ENCODE measurements around the gene CASK. TPM values are rescaled to one million over a fixed set of nuclear protein-coding genes. Genes with fewer than 3 reads are reported as not detected.
A peak's percentile ranks its signal among the peaks of the same experiment; 100 is the strongest.
"Not testable (repeated sequence)": the region's sequence is repeated elsewhere in the genome, so short reads cannot be mapped to it uniquely, and the experiment has no call there.

Gene CASK
- total and polyA plus RNA-seq, 4 donors, result 10.6 to 51.1 (median 26.0) TPM

DNA sequence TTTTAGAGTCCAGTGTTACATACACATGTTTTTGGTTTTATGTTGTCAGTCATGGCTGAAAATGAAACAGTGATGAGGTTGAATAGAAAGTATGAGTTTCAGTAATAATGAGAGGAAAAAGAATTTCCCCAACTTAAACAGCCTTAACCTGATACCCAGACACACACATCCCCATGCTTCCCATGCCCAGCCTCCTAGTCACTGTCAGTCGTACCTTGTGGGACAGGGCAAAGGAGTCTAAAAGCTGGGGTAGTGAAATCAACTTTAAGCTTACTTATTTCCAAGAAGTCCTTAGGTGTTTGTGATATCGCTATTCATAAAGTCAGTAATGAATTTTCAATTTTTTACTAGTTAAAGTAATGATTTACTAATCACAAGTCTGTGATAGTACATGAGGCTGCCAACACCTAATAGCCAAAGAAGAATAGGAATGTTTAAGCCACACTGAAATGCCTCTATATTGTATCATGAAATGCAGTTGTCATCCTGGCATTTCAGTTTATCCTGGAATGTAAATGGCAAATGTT lies 258.9 kb downstream of the CASK start:
- no peaks in the 10 kb centered on the region for H3K9me3 ChIP-seq (ENCODE audit: control insufficient read depth, low read length)
- H3K27ac ChIP-seq (ENCODE audit: low read depth in 1 of 2, low read length in 2 of 2), result peak overlapping the region; percentile 51 to 60
- peaks cover 2 to 3% of the 10 kb centered on the region in 2 donors for H3K4me1 ChIP-seq (ENCODE audit: control insufficient read depth in 1 of 2, insufficient read depth in 2 of 2, low read length in 2 of 2)
- H3K36me3 ChIP-seq (ENCODE audit: control insufficient read depth in 1 of 2, insufficient read depth in 2 of 2, low read length in 1 of 2), result no peaks in the 10 kb centered on the region
- ATAC-seq (ENCODE audit: low FRiP score), result no peak
- H3K27me3 ChIP-seq (ENCODE audit: control insufficient read depth in 1 of 2, insufficient read depth in 2 of 2, low read length in 1 of 2), result no peaks in the 10 kb centered on the region
- no peak for DNase-seq
- intact Hi-C loops (cut with DNase I), result no loop called here
- 72 to 76% methylated on average over 2 of the region's 2 CpGs for WGBS, 2 donors
- H3K4me3 ChIP-seq (ENCODE audit: low read length in 2 of 2), result no peak overlapping the region

DNA sequence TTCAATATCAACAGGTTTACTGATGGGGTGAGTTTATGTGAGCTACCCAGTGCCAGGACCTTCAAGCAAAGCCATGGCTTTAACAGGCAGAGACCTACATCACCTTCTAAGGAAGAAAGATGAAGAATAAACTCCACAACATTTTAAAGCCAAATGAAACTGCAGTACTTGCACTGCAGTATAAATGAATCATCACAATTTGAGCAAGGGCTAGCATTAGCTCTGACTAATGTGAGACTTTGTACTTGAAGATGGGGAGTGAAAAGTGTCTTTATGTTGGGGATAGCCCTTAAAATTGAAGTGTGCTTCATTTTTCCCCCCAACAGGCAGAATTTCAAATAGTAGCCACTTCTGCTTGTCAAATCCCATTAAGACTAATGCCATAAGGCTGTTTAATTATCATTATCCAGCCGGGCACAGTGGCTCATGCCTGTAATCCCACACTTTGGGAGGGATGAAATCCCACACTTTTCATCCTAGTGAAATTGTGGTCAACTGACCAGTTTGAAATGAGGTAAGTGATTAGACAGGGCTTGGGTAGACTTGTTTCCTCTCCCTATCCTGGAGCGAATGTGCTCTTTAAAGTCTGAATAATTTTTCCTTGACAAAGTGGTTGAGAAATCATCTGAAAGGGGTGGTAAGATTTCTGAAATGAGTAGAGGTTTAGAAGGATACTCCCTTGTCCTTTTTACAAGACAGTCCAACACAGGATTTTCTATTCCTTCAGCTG lies 261.8 kb downstream of the CASK start:
- Histone ChIP-seq H3K9me3 (ENCODE audit: control insufficient read depth, low read length) (no peaks in the 10 kb centered on the region), H3K4me3 (ENCODE audit: low read length in 2 of 2) (no peak overlapping the region), H3K36me3 (ENCODE audit: control insufficient read depth in 1 of 2, insufficient read depth in 2 of 2, low read length in 1 of 2) (no peaks in the 10 kb centered on the region), H3K27ac (ENCODE audit: low read depth in 1 of 2, low read length in 2 of 2) (peak overlapping the region; percentile 82 to 87), H3K27me3 (ENCODE audit: control insufficient read depth in 1 of 2, insufficient read depth in 2 of 2, low read length in 1 of 2) (no peaks in the 10 kb centered on the region), H3K4me1 (ENCODE audit: control insufficient read depth in 1 of 2, insufficient read depth in 2 of 2, low read length in 2 of 2) (peaks cover 2 to 3% of the 10 kb centered on the region in 2 donors)
- peak; percentile 43 for ATAC-seq (ENCODE audit: low FRiP score)
- intact Hi-C loops (cut with DNase I), result no loop called here
- 35 to 41% methylated on average over 2 of the region's 2 CpGs for WGBS, 2 donors
- no peak for DNase-seq

- no peaks in the 10 kb centered on the region for H3K27me3 ChIP-seq (ENCODE audit: control insufficient read depth in 1 of 2, insufficient read depth in 2 of 2, low read length in 1 of 2)
- H3K4me1 ChIP-seq (ENCODE audit: control insufficient read depth in 1 of 2, insufficient read depth in 2 of 2, low read length in 2 of 2), result no peaks in the 10 kb centered on the region
- no peak overlapping the region for H3K27ac ChIP-seq (ENCODE audit: low read depth in 1 of 2, low read length in 2 of 2)
- no peak for DNase-seq
- no peak for ATAC-seq (ENCODE audit: low FRiP score)
- no peak overlapping the region for H3K4me3 ChIP-seq (ENCODE audit: low read length in 2 of 2)
- no peaks in the 10 kb centered on the region for H3K9me3 ChIP-seq (ENCODE audit: control insufficient read depth, low read length)
- intact Hi-C loops (cut with DNase I), result no loop called here
- 65 to 66% methylated on average over 4 of the region's 4 CpGs for WGBS, 2 donors
- no peaks in the 10 kb centered on the region for H3K36me3 ChIP-seq (ENCODE audit: control insufficient read depth in 1 of 2, insufficient read depth in 2 of 2, low read length in 1 of 2)
Observed at GRCh38 chrX:41655631-41656030, 267.7 kb downstream of the CASK start.

GRCh38 chrX:41655101-41655500 lies 268.3 kb downstream of the CASK start:
- Histone ChIP-seq H3K36me3 (ENCODE audit: control insufficient read depth in 1 of 2, insufficient read depth in 2 of 2, low read length in 1 of 2) (no peaks in the 10 kb centered on the region), H3K27ac (ENCODE audit: low read depth in 1 of 2, low read length in 2 of 2) (peak overlapping the region in 1 of 2 donors; percentile 36), H3K9me3 (ENCODE audit: control insufficient read depth, low read length) (no peaks in the 10 kb centered on the region), H3K4me1 (ENCODE audit: control insufficient read depth in 1 of 2, insufficient read depth in 2 of 2, low read length in 2 of 2) (no peaks in the 10 kb centered on the region), H3K4me3 (ENCODE audit: low read length in 2 of 2) (no peak overlapping the region), H3K27me3 (ENCODE audit: control insufficient read depth in 1 of 2, insufficient read depth in 2 of 2, low read length in 1 of 2) (no peaks in the 10 kb centered on the region)
- intact Hi-C loops (cut with DNase I), result no loop called here
- 63 to 70% methylated on average over 4 of the region's 4 CpGs for WGBS, 2 donors
- no peak for DNase-seq
- no peak for ATAC-seq (ENCODE audit: low FRiP score)

GRCh38 chrX:41653125-41653524 lies 270.2 kb downstream of the CASK start:
- intact Hi-C loops (cut with DNase I), result no loop called here
- H3K4me3 ChIP-seq (ENCODE audit: low read length in 2 of 2), result no peak overlapping the region
- DNase-seq, result no peak

GRCh38 chrX:41646201-41646600 lies 277.2 kb downstream of the CASK start:
- H3K27ac ChIP-seq (ENCODE audit: low read depth in 1 of 2, low read length in 2 of 2); H3K4me3 ChIP-seq (ENCODE audit: low read length in 2 of 2); ATAC-seq (ENCODE audit: low FRiP score); H3K36me3 ChIP-seq (ENCODE audit: control insufficient read depth in 1 of 2, insufficient read depth in 2 of 2, low read length in 1 of 2); H3K27me3 ChIP-seq (ENCODE audit: control insufficient read depth in 1 of 2, insufficient read depth in 2 of 2, low read length in 1 of 2); intact Hi-C loops (cut with DNase I); H3K9me3 ChIP-seq (ENCODE audit: control insufficient read depth, low read length); DNase-seq; H3K4me1 ChIP-seq (ENCODE audit: control insufficient read depth in 1 of 2, insufficient read depth in 2 of 2, low read length in 2 of 2): not testable (repeated sequence)
- 27 to 43% methylated on average over 2 of the region's 2 CpGs for WGBS, 2 donors

More at GRCh38 chrX:41653125-41653524, 270.2 kb downstream of the CASK start:
- no peaks in the 10 kb centered on the region for H3K4me1 ChIP-seq (ENCODE audit: control insufficient read depth in 1 of 2, insufficient read depth in 2 of 2, low read length in 2 of 2)
- ATAC-seq (ENCODE audit: low FRiP score), result no peak
- no peaks in the 10 kb centered on the region for H3K36me3 ChIP-seq (ENCODE audit: control insufficient read depth in 1 of 2, insufficient read depth in 2 of 2, low read length in 1 of 2)
- H3K9me3 ChIP-seq (ENCODE audit: control insufficient read depth, low read length), result no peaks in the 10 kb centered on the region
- WGBS, 2 donors, result 76 to 99% methylated on average over 4 of the region's 4 CpGs
- H3K27ac ChIP-seq (ENCODE audit: low read depth in 1 of 2, low read length in 2 of 2), result no peak overlapping the region
- H3K27me3 ChIP-seq (ENCODE audit: control insufficient read depth in 1 of 2, insufficient read depth in 2 of 2, low read length in 1 of 2), result no peaks in the 10 kb centered on the region

DNA sequence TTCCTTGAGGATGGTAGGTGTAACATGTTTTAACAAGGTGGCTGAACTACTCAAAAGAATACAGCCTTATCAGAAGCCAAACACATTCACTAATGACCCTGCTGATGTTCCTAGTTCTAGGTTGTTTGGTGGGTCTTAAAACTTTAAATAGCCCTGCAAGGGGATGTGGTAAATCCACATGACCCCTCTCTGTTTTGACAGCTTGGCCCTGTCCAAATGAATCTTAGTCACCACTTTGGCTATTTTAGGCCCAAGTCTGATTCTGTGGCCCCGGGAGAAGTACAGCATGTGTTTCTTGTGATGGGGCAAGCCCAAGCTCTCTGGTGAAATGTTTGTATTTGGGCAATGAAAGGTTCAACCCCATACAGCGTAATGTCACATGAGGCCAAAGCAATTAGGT lies 289.1 kb downstream of the CASK start:
- intact Hi-C loops (cut with DNase I), result no loop called here
- peak overlapping the region in 1 of 2 donors; percentile 44 for H3K27ac ChIP-seq (ENCODE audit: low read depth in 1 of 2, low read length in 2 of 2)
- no peak for DNase-seq
- H3K36me3 ChIP-seq (ENCODE audit: control insufficient read depth in 1 of 2, insufficient read depth in 2 of 2, low read length in 1 of 2), result no peaks in the 10 kb centered on the region
- no peaks in the 10 kb centered on the region for H3K27me3 ChIP-seq (ENCODE audit: control insufficient read depth in 1 of 2, insufficient read depth in 2 of 2, low read length in 1 of 2)
- H3K4me3 ChIP-seq (ENCODE audit: low read length in 2 of 2), result no peak overlapping the region
- H3K4me1 ChIP-seq (ENCODE audit: control insufficient read depth in 1 of 2, insufficient read depth in 2 of 2, low read length in 2 of 2), result peaks cover 0 to 3% of the 10 kb centered on the region in 2 donors
- ATAC-seq (ENCODE audit: low FRiP score), result no peak
- 0 to 25% methylated on average over 2 of the region's 2 CpGs for whole genome bisulfite sequencing, 2 donors
- no peaks in the 10 kb centered on the region for H3K9me3 ChIP-seq (ENCODE audit: control insufficient read depth, low read length)

- Histone ChIP-seq H3K4me1 (ENCODE audit: control insufficient read depth in 1 of 2, insufficient read depth in 2 of 2, low read length in 2 of 2) (peaks cover 0 to 3% of the 10 kb centered on the region in 2 donors), H3K27me3 (ENCODE audit: control insufficient read depth in 1 of 2, insufficient read depth in 2 of 2, low read length in 1 of 2) (no peaks in the 10 kb centered on the region), H3K4me3 (ENCODE audit: low read length in 2 of 2) (no peak overlapping the region), H3K27ac (ENCODE audit: low read depth in 1 of 2, low read length in 2 of 2) (no peak overlapping the region), H3K36me3 (ENCODE audit: control insufficient read depth in 1 of 2, insufficient read depth in 2 of 2, low read length in 1 of 2) (no peaks in the 10 kb centered on the region), H3K9me3 (ENCODE audit: control insufficient read depth, low read length) (no peaks in the 10 kb centered on the region)
- ATAC-seq (ENCODE audit: low FRiP score) (no peak), DNase-seq (no peak)
- WGBS, 2 donors, result 66 to 88% methylated on average over 2 of the region's 2 CpGs
- intact Hi-C loops (cut with DNase I), result no loop called here
Observed at GRCh38 chrX:41630091-41630490, 293.3 kb downstream of the CASK start.

DNA sequence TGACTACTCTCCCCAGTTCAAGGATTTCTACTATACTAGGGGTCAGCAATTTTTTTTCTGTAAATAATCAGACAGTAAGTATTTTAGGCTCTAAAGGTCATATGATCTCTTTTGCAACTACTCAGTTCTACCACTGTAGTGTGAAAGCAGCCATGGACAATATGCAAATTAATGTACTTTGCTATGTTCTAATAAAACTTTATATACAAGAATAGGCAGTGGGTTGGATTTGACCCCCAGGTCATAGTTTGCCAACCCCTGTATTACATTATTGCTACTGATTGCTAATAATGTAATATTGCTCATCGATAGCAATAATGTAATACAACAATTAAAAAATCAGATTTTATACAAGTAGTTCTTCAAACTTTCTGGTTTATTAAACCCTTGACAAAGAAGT lies 293.8 kb downstream of the CASK start:
- 94 to 100% methylated on average over 1 of the region's 1 CpG for WGBS, 2 donors
- no peak for ATAC-seq (ENCODE audit: low FRiP score)
- Histone ChIP-seq H3K9me3 (ENCODE audit: control insufficient read depth, low read length) (no peaks in the 10 kb centered on the region), H3K36me3 (ENCODE audit: control insufficient read depth in 1 of 2, insufficient read depth in 2 of 2, low read length in 1 of 2) (no peaks in the 10 kb centered on the region), H3K27me3 (ENCODE audit: control insufficient read depth in 1 of 2, insufficient read depth in 2 of 2, low read length in 1 of 2) (no peaks in the 10 kb centered on the region), H3K27ac (ENCODE audit: low read depth in 1 of 2, low read length in 2 of 2) (no peak overlapping the region), H3K4me1 (ENCODE audit: control insufficient read depth in 1 of 2, insufficient read depth in 2 of 2, low read length in 2 of 2) (peaks cover 0 to 3% of the 10 kb centered on the region in 2 donors), H3K4me3 (ENCODE audit: low read length in 2 of 2) (no peak overlapping the region)
- intact Hi-C loops (cut with DNase I), result no loop called here
- DNase-seq, result no peak

Measured in aorta (tissue), 5 donors.